ENCODE measurements around the gene RNF34.

DNA sequence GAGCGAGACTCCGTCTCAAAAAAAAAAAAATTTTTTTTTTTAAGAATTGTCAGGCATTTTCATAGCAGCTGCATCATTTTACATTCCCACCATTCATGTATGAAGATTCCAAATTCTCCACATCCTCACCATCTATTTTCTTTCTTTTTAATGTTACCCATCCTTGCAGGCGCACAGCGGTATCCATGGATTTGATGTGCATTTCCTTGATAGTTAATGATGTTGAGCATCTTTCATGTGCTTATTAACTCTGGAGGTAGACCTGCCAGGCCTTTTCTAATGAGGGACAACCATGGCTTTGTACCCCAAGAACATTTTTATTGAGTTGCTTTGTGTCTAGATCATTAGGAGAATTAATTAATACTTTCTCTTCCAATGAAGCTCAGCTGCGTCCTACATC, 1.6 kb upstream of the RNF34 start:
- TF ChIP-seq, protein P1, sequence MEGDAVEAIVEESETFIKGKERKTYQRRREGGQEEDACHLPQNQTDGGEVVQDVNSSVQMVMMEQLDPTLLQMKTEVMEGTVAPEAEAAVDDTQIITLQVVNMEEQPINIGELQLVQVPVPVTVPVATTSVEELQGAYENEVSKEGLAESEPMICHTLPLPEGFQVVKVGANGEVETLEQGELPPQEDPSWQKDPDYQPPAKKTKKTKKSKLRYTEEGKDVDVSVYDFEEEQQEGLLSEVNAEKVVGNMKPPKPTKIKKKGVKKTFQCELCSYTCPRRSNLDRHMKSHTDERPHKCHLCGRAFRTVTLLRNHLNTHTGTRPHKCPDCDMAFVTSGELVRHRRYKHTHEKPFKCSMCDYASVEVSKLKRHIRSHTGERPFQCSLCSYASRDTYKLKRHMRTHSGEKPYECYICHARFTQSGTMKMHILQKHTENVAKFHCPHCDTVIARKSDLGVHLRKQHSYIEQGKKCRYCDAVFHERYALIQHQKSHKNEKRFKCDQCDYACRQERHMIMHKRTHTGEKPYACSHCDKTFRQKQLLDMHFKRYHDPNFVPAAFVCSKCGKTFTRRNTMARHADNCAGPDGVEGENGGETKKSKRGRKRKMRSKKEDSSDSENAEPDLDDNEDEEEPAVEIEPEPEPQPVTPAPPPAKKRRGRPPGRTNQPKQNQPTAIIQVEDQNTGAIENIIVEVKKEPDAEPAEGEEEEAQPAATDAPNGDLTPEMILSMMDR (IDR thresholded peaks at IDR 0.05), result no peak
- TF ChIP-seq POLR2A (IDR thresholded peaks at IDR 0.05), result no peak
